Lung (tissue), 12 donors: Measurements from ENCODE around the gene AK4. TPM values are rescaled to one million over a fixed set of nuclear protein-coding genes. Genes with fewer than 3 reads are reported as not detected.

Experiments used
- ATAC-seq: fragments of 200-7000 bp; cut with Tn5 transposase; one replicate; pipeline ENCODE4 v1.9.1; 2020; ENCODE audit warnings: moderate number of reproducible peaks; ENCODE audit not compliant: insufficient read depth, low FRiP score
- DNase-seq, 3 donors: peaks; one replicate each; pipeline ENCODE4 v3.0.0-alpha.2; 2013 to 2017
- H3K27ac ChIP-seq, 2 donors: one replicate each; pipeline ENCODE4 v1.5.1; 2013; ENCODE audit warnings: mild to moderate bottlenecking in 2 of 2, moderate library complexity in 2 of 2, control low read depth in 1 of 2, inconsistent platforms in 1 of 2, low read depth in 1 of 2, low read length in 1 of 2
- H3K27me3 ChIP-seq, 3 donors: one replicate each; pipeline ENCODE4 v1.5.1; 2013; ENCODE audit warnings: low read length in 2 of 3; ENCODE audit not compliant: control insufficient read depth in 3 of 3, insufficient read depth in 3 of 3
- H3K36me3 ChIP-seq, 4 donors: one replicate each; pipeline ENCODE4 v1.5.1; 2013; ENCODE audit warnings: low read length in 4 of 4, mild to moderate bottlenecking in 1 of 4, moderate library complexity in 1 of 4; ENCODE audit not compliant: control insufficient read depth in 4 of 4, insufficient read depth in 4 of 4
- H3K4me1 ChIP-seq, 5 donors: one replicate each; pipeline ENCODE4 v1.5.1; 2013; ENCODE audit warnings: low read length in 5 of 5, mild to moderate bottlenecking in 2 of 5, moderate library complexity in 1 of 5; ENCODE audit not compliant: control insufficient read depth in 5 of 5, insufficient read depth in 5 of 5
- H3K4me3 ChIP-seq: one replicate; pipeline ENCODE4 v1.5.1; 2013; ENCODE audit warnings: mild to moderate bottlenecking, control low read depth, moderate library complexity
- H3K9ac ChIP-seq, 2 donors: one replicate each; pipeline ENCODE4 v1.5.1; 2013; ENCODE audit warnings: low read length in 2 of 2, control low read depth in 1 of 2; ENCODE audit not compliant: insufficient read depth in 1 of 2
- H3K9me3 ChIP-seq, 4 donors: one replicate each; pipeline ENCODE4 v1.5.1; 2013; ENCODE audit warnings: low read length in 3 of 4, mild to moderate bottlenecking in 1 of 4, moderate library complexity in 1 of 4; ENCODE audit not compliant: control insufficient read depth in 4 of 4, insufficient read depth in 3 of 4
- CTCF ChIP-seq: IDR thresholded peaks from 2 replicates; pipeline ENCODE4 v1.5.1; 2012; ENCODE audit warnings: mild to moderate bottlenecking; ENCODE audit errors: control extremely low read depth, extremely low read depth
- WGBS, 2 donors: extraction: QIAGEN DNeasy Blood & Tissue Kit; methylation state at CpG; one replicate each; pipeline ENCODE4 v1.1.7; 2013; 5-methylcytosine and 5-hydroxymethylcytosine counted together
- polyA plus RNA-seq, 2 donors: library from polyadenylated mRNA; stranded (reverse); fragments of 200-250 nt; gene quantifications; one replicate each; pipeline ENCODE4 v1.2.1, GENCODE V29; 2013
- total RNA-seq, 2 donors: library from RNA; depleted of rRNA in 1 of 2; stranded (reverse); fragments of >200 nt in 1 of 2; gene quantifications; one replicate each; pipeline ENCODE4 v1.2.1, GENCODE V29; 2014 to 2021
- donor health status: control.
- donor health status: control.
- donor health status: Bipolar disorder and iron deficiency.
- donor health status: healthy.
- donor health status: DM: yes; HTN: yes; CAD: no.

AK4 gene
- total and polyA plus RNA-seq, 4 donors = 1.1 to 13.7 (median 6.5) TPM

GRCh38 chr1:65166572-65167305 is 18.7 kb downstream of the AK4 start:
- peak overlapping the region in 1 of 2 donors; percentile 49 for H3K27ac ChIP-seq
- H3K9me3 ChIP-seq = no peaks in the 10 kb centered on the region
- peaks cover 0 to 30% (median 0%) of the 10 kb centered on the region in 5 donors for H3K4me1 ChIP-seq
- no peak overlapping the region for H3K9ac ChIP-seq
- no peak overlapping the region for H3K4me3 ChIP-seq
- H3K27me3 ChIP-seq = peaks cover 0 to 27% (median 0%) of the 10 kb centered on the region in 3 donors
- no peaks in the 10 kb centered on the region for H3K36me3 ChIP-seq
- DNase-seq (no peak), ATAC-seq (no peak)
- TF ChIP-seq CTCF = no peak
- 81 to 90% methylated on average over 7 of the region's 7 CpGs for WGBS, 2 donors

GRCh38 chr1:65167586-65168242 is 19.7 kb downstream of the AK4 start:
- Histone ChIP-seq H3K36me3 (no peaks in the 10 kb centered on the region), H3K9me3 (no peaks in the 10 kb centered on the region), H3K27me3 (peaks cover 0 to 26% (median 0%) of the 10 kb centered on the region in 3 donors), H3K27ac (no peak overlapping the region), H3K9ac (no peak overlapping the region), H3K4me3 (no peak overlapping the region), H3K4me1 (peaks cover 0 to 35% (median 0%) of the 10 kb centered on the region in 5 donors)
- DNase-seq (no peak), ATAC-seq (no peak)
- no peak for TF ChIP-seq CTCF
- 98 to 99% methylated on average over 5 of the region's 5 CpGs for WGBS, 2 donors

- no peak for TF ChIP-seq CTCF
- Histone ChIP-seq H3K4me3 (no peak overlapping the region), H3K4me1 (peaks cover 0 to 25% (median 0%) of the 10 kb centered on the region in 5 donors), H3K9me3 (no peaks in the 10 kb centered on the region), H3K36me3 (no peaks in the 10 kb centered on the region), H3K9ac (no peak overlapping the region), H3K27me3 (peaks cover 0 to 18% (median 0%) of the 10 kb centered on the region in 3 donors), H3K27ac (no peak overlapping the region)
- no peak for DNase-seq
- WGBS, 2 donors = 81 to 90% methylated on average over 4 of the region's 4 CpGs
- ATAC-seq = no peak
These were observed 20.9 kb downstream of the AK4 start for GRCh38 chr1:65168867-65169266.
